Peyer's patch (tissue), 4 donors: ENCODE measurements around the gene KIF25.

ENCODE experiments used
- CTCF ChIP-seq, 6 experiments: fragments of 450-650 bp in 4 of 6; fragments of 200-600 bp in 2 of 6; sonication (generic) in 1 of 6; IDR thresholded peaks; one replicate each; pipeline ENCODE4 v1.5.1; 2017 to 2019; ENCODE audit warnings: antibody characterized with exemption in 6 of 6, mild to moderate bottlenecking in 3 of 6, moderate library complexity in 1 of 6
- POLR2A ChIP-seq, 2 donors: fragments of 450-650 bp; IDR thresholded peaks; one replicate each; pipeline ENCODE4 v1.5.1; 2017; ENCODE audit warnings: antibody characterized with exemption in 2 of 2, mild to moderate bottlenecking in 2 of 2, moderate library complexity in 2 of 2

- TF ChIP-seq POLR2A (IDR thresholded peaks at IDR 0.05) = no peak
- TF ChIP-seq CTCF (IDR thresholded peaks at IDR 0.05) = no peak
Measured at GRCh38 chr6:167988154-167988495, 9.3 kb upstream of the KIF25 start.
